ENCODE measurements around the gene ERFE. TPM values are rescaled to one million over a fixed set of nuclear protein-coding genes. Genes with fewer than 3 reads are reported as not detected.

ERFE gene
- total RNA-seq, 1 donor from 2014 or later, result 0.44 TPM

GRCh38 chr2:238142382-238143205, 16.2 kb upstream of the ERFE start:
- intact Hi-C loops (cut with micrococcal nuclease), result no loop called here
- DNase-seq, result no peak
- Histone ChIP-seq H3K27me3 (ENCODE audit: low read depth) (peaks cover 7% of the 10 kb centered on the region), H3K4me3 (peak overlapping the region; percentile 56), H3K9me3 (replicated peaks) (no peaks in the 10 kb centered on the region), H3K36me3 (peaks cover 9% of the 10 kb centered on the region), H3K4me1 (peaks cover 61% of the 10 kb centered on the region), H3K27ac (replicated peaks) (peak overlapping the region; percentile 67)
- no peak for TF ChIP-seq CTCF (IDR thresholded peaks at IDR 0.05; ENCODE audit: borderline replicate concordance)

DNA sequence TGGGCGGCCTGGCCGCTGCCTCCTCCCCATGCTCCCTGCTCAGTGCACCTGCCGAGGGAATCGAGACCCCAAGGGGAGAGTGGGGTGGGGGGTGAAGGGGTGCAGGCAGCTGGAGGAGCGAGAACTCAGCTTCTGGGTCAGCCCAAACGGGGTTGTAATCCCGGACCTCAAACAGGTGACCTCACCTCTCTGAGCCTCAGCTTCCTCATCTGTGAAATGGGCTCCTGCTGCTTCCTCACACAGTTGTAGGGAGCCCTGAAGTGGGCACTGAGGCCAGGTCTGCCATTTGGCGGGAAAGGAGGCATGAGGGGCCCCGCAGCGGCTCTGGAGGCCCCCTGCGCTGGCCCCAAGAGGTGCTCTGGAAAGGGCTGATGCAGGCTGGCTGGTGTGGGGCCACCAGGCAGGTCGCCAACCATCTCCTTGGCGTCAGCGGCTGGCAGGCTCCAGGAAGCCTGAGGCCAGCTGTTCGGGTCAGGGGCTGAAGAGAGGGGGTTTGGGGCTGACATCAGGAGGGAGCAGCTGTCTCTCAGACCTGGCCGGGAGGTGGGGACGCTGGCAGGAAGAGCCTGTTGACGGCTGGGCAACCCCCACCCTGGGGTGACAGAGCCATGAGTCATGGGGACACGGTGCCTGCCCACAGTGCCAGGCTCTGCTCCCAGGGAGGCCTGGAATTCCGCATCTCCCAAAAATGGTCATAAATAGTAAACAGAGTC, 15.4 kb upstream of the ERFE start:
- peak; percentile 46 for DNase-seq
- intact Hi-C loops (cut with micrococcal nuclease), result no loop called here
- Histone ChIP-seq H3K4me1 (peaks cover 53% of the 10 kb centered on the region), H3K27me3 (ENCODE audit: low read depth) (peaks cover 7% of the 10 kb centered on the region), H3K27ac (replicated peaks) (peak overlapping the region; percentile 67), H3K9me3 (replicated peaks) (no peaks in the 10 kb centered on the region), H3K36me3 (peaks cover 9% of the 10 kb centered on the region), H3K4me3 (peak overlapping the region; percentile 56)
- no peak for TF ChIP-seq CTCF (IDR thresholded peaks at IDR 0.05; ENCODE audit: borderline replicate concordance)

- TF ChIP-seq CTCF (IDR thresholded peaks at IDR 0.05; ENCODE audit: borderline replicate concordance), result no peak
- no peak for DNase-seq
- intact Hi-C loops (cut with micrococcal nuclease), result no loop called here
- Histone ChIP-seq H3K36me3 (peaks cover 9% of the 10 kb centered on the region), H3K9me3 (replicated peaks) (no peaks in the 10 kb centered on the region), H3K4me3 (no peak overlapping the region), H3K4me1 (peaks cover 47% of the 10 kb centered on the region), H3K27ac (replicated peaks) (peak overlapping the region; percentile 67), H3K27me3 (ENCODE audit: low read depth) (peaks cover 1% of the 10 kb centered on the region)
Observed at GRCh38 chr2:238144262-238144661, 14.5 kb upstream of the ERFE start.

DNA sequence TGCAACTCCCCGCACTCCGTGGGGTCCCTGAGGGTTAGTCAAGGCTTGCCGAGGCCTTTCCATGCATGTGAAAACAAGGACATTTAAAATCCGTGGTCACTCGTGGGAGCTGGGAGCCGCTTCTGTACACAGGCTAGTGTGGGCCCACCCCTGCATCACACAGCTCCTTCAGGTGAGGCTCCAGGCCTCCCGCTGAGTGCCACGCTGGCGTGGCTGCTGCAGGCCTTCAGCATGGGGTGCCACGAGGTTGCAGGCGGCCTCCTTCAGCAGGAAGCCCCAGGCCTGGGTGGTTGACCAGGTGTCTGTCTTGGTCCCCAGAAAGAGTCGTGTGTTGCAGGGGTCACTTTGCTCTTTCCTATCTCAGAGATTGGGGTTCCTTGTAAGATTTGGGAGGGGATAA, 13.7 kb upstream of the ERFE start:
- DNase-seq, result no peak
- no peak for TF ChIP-seq CTCF (IDR thresholded peaks at IDR 0.05; ENCODE audit: borderline replicate concordance)
- intact Hi-C loops (cut with micrococcal nuclease), result no loop called here
- no peaks in the 10 kb centered on the region for H3K9me3 ChIP-seq (replicated peaks)
- H3K4me1 ChIP-seq, result peaks cover 39% of the 10 kb centered on the region
- H3K4me3 ChIP-seq, result no peak overlapping the region
- no peaks in the 10 kb centered on the region for H3K27me3 ChIP-seq (ENCODE audit: low read depth)
- H3K36me3 ChIP-seq, result peaks cover 9% of the 10 kb centered on the region
- H3K27ac ChIP-seq (replicated peaks), result no peak overlapping the region

DNA sequence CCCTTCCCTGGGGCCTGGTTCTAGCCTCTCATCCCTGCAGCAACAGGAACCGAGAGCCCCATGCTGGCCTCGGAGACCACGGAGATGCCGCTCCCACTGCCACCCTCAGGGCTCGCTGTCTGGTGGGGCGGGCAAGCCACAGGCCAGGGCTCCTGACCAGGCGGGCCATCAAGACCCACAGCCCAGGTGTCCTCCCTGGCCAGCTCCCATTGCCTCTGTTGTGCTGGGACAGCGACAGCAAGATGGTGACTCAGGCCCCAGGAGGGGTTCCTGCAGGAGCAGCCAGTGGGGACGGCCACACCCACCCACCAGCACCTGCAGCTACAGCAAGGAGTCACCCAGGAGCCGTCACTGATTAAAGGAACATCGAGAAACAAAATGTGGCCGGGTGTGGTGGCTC, 12.9 kb upstream of the ERFE start:
- no peak for TF ChIP-seq CTCF (IDR thresholded peaks at IDR 0.05; ENCODE audit: borderline replicate concordance)
- Histone ChIP-seq H3K4me1 (peaks cover 33% of the 10 kb centered on the region), H3K36me3 (peaks cover 7% of the 10 kb centered on the region), H3K4me3 (no peak overlapping the region), H3K9me3 (replicated peaks) (no peaks in the 10 kb centered on the region), H3K27me3 (ENCODE audit: low read depth) (no peaks in the 10 kb centered on the region), H3K27ac (replicated peaks) (no peak overlapping the region)
- intact Hi-C loops (cut with micrococcal nuclease), result no loop called here
- DNase-seq, result no peak

Measured in left ventricle myocardium inferior (tissue), 1 donor.